IMR-90 (cell line): ENCODE measurements around the gene TAS2R14. TPM values are rescaled to one million over a fixed set of nuclear protein-coding genes. Genes with fewer than 3 reads are reported as not detected.

Source experiments
- ATAC-seq: fragments of 200-7000 bp; cut with Tn5 transposase; 2 replicates; pipeline ENCODE4 v1.9.1; 2020; ENCODE audit warnings: low read depth, mild to moderate bottlenecking, moderate library complexity
- Bru-seq: library from RNA; stranded (reverse); fragments of 400-500 nt; gene quantifications from one replicate; lab custom pipeline; 2021; lab: Mats Ljungman, UMichigan
- BruChase-seq, 2 experiments: library from RNA; stranded (reverse); fragments of 400-500 nt; gene quantifications; one replicate each; lab custom pipeline; 2021; lab: Mats Ljungman, UMichigan
- BruUV-seq: library from RNA; stranded (reverse); fragments of 400-500 nt; replicated peaks from 2 replicates; lab custom pipeline; 2021; lab: Mats Ljungman, UMichigan
- CTCF ChIA-PET: fragments of 300-600 bp; formaldehyde crosslinking; extraction: SDS; loops from one replicate; lab custom pipeline; 2021; ENCODE audit warnings: antibody characterized with exemption; lab: Yijun Ruan, JAX
- POLR2A ChIA-PET: fragments of 300-600 bp; sonication (Branson Sonifier 250); formaldehyde crosslinking; loops from one replicate; lab custom pipeline; 2022; ENCODE audit warnings: antibody characterized with exemption; ENCODE audit not compliant: unreplicated experiment; lab: Charles Lee
- DNase-seq: peaks from one replicate; pipeline ENCODE4 v3.0.0; 2013
- H2AFZ ChIP-seq: replicated peaks from 2 replicates; pipeline ENCODE3; 2013; ENCODE audit warnings: low read length, mild to moderate bottlenecking; ENCODE audit not compliant: poor library complexity
- H2AK5ac ChIP-seq: 2 replicates; pipeline ENCODE4 v1.6.1; 2013; ENCODE audit warnings: low read depth, low read length, inconsistent platforms
- H2AK9ac ChIP-seq: replicated peaks from 2 replicates; pipeline ENCODE3; 2013; ENCODE audit warnings: mild to moderate bottlenecking, low read depth, low read length, moderate library complexity; ENCODE audit not compliant: poor library complexity
- H2BK120ac ChIP-seq: 2 replicates; pipeline ENCODE4 v1.6.1; 2013; ENCODE audit warnings: low read depth, low read length, inconsistent platforms
- H2BK15ac ChIP-seq: 3 replicates; pipeline ENCODE4 v1.6.1; 2013; ENCODE audit warnings: low read depth, low read length, inconsistent platforms
- H2BK20ac ChIP-seq: 2 replicates; pipeline ENCODE4 v1.6.1; 2013; ENCODE audit warnings: low read depth, mild to moderate bottlenecking, inconsistent platforms, low read length, moderate library complexity
- H2BK5ac ChIP-seq: 2 replicates; pipeline ENCODE4 v1.6.1; 2013; ENCODE audit warnings: mild to moderate bottlenecking, low read depth, low read length, inconsistent platforms; ENCODE audit not compliant: poor library complexity, severe bottlenecking
- H3K14ac ChIP-seq: replicated peaks from 2 replicates; pipeline ENCODE4 v1.6.1; 2013; ENCODE audit warnings: low read depth, low read length, inconsistent platforms
- H3K18ac ChIP-seq: 2 replicates; pipeline ENCODE4 v1.6.1; 2013; ENCODE audit warnings: low read depth, low read length, control low read depth
- H3K23ac ChIP-seq: 2 replicates; pipeline ENCODE4 v1.6.1; 2013; ENCODE audit warnings: low read depth, low read length, inconsistent platforms
- H3K27ac ChIP-seq: 2 replicates; pipeline ENCODE4 v1.5.1; 2013; ENCODE audit warnings: mild to moderate bottlenecking, control low read depth, low read length; ENCODE audit not compliant: insufficient read depth
- H3K27me3 ChIP-seq: 2 replicates; pipeline ENCODE4 v1.6.1; 2013; ENCODE audit warnings: low read length; ENCODE audit not compliant: control insufficient read depth, insufficient read depth
- H3K36me3 ChIP-seq: 2 replicates; pipeline ENCODE4 v1.6.1; 2013; ENCODE audit warnings: low read length, mixed read lengths; ENCODE audit not compliant: control insufficient read depth, insufficient read depth
- H3K4ac ChIP-seq: 2 replicates; pipeline ENCODE4 v1.6.1; 2013; ENCODE audit warnings: low read depth, low read length, inconsistent platforms
- H3K4me1 ChIP-seq: 2 replicates; pipeline ENCODE4 v1.6.1; 2013; ENCODE audit warnings: low read length, mixed read lengths; ENCODE audit not compliant: control insufficient read depth, insufficient read depth
- H3K4me2 ChIP-seq: 2 replicates; pipeline ENCODE4 v1.6.1; 2013; ENCODE audit warnings: low read depth, mild to moderate bottlenecking, control low read depth, low read length, moderate library complexity
- H3K4me3 ChIP-seq: 2 replicates; pipeline ENCODE4 v1.5.1; 2013; ENCODE audit warnings: low read depth, mild to moderate bottlenecking, control low read depth, low read length, moderate library complexity; ENCODE audit not compliant: insufficient read depth
- H3K56ac ChIP-seq: 2 replicates; pipeline ENCODE4 v1.6.1; 2013; ENCODE audit warnings: low read length, inconsistent platforms; ENCODE audit not compliant: insufficient read depth; ENCODE audit errors: extremely low read depth
- H3K79me1 ChIP-seq, 2 experiments: 2 replicates each; pipeline ENCODE4 v1.6.1; 2013; ENCODE audit warnings: low read length in 2 of 2, inconsistent platforms in 1 of 2, low read depth in 1 of 2
- H3K9ac ChIP-seq: 2 replicates; pipeline ENCODE4 v1.6.1; 2013; ENCODE audit warnings: low read depth, low read length, control low read depth
- H3K9me1 ChIP-seq: 2 replicates; pipeline ENCODE4 v1.6.1; 2013; ENCODE audit warnings: low read length, inconsistent platforms; ENCODE audit not compliant: insufficient read depth
- H3K9me3 ChIP-seq: 2 replicates; pipeline ENCODE4 v1.6.1; 2013; ENCODE audit warnings: low read length; ENCODE audit not compliant: control insufficient read depth, insufficient read depth
- H4K20me1 ChIP-seq: 2 replicates; pipeline ENCODE4 v1.6.1; 2013; ENCODE audit warnings: low read length, inconsistent platforms; ENCODE audit not compliant: insufficient read depth
- H4K5ac ChIP-seq: 2 replicates; pipeline ENCODE4 v1.6.1; 2013; ENCODE audit warnings: mild to moderate bottlenecking, low read depth, low read length, control low read depth
- H4K8ac ChIP-seq, 2 experiments: 2 replicates each; pipeline ENCODE4 v1.6.1; 2013; ENCODE audit warnings: low read depth in 2 of 2, low read length in 2 of 2, control low read depth in 1 of 2, inconsistent platforms in 1 of 2
- H4K91ac ChIP-seq: 2 replicates; pipeline ENCODE4 v1.6.1; 2013; ENCODE audit warnings: low read depth, low read length, inconsistent platforms; ENCODE audit not compliant: insufficient read depth
- CEBPB ChIP-seq: IDR thresholded peaks from 2 replicates; pipeline ENCODE4 v1.6.1; 2012; ENCODE audit warnings: low read depth, low read length, improper control_type of control experiment
- CHD1 ChIP-seq: IDR thresholded peaks from 2 replicates; pipeline ENCODE4 v1.6.1; 2012; ENCODE audit warnings: low read depth, low read length, improper control_type of control experiment
- MAFK ChIP-seq: IDR thresholded peaks from 2 replicates; pipeline ENCODE4 v1.6.1; 2012; ENCODE audit warnings: low read depth, low read length, improper control_type of control experiment
- MAZ ChIP-seq: IDR thresholded peaks from 2 replicates; pipeline ENCODE4 v1.6.1; 2012; ENCODE audit warnings: low read depth, mild to moderate bottlenecking, low read length, improper control_type of control experiment, moderate library complexity, borderline replicate concordance
- MXI1 ChIP-seq: IDR thresholded peaks from 2 replicates; pipeline ENCODE4 v1.6.1; 2012; ENCODE audit warnings: low read depth, mild to moderate bottlenecking, low read length, moderate library complexity, borderline replicate concordance
- NFE2L2 ChIP-seq: fragments of 150-350 bp; IDR thresholded peaks from 2 replicates; pipeline ENCODE4 v1.6.1; 2016; ENCODE audit warnings: low read depth, mild to moderate bottlenecking, low read length
- POLR2A ChIP-seq: IDR thresholded peaks from 2 replicates; pipeline ENCODE4 v1.6.1; 2012; ENCODE audit warnings: mild to moderate bottlenecking, low read depth, low read length
- RAD21 ChIP-seq: IDR thresholded peaks from 2 replicates; pipeline ENCODE4 v1.6.1; 2012; ENCODE audit warnings: low read length, improper control_type of control experiment
- RCOR1 ChIP-seq: IDR thresholded peaks from 2 replicates; pipeline ENCODE4 v1.6.1; 2012; ENCODE audit warnings: mild to moderate bottlenecking, low read length, improper control_type of control experiment; ENCODE audit not compliant: insufficient replicate concordance
- RFX5 ChIP-seq: IDR thresholded peaks from 2 replicates; pipeline ENCODE4 v1.8.0; 2012; ENCODE audit warnings: low read depth, mild to moderate bottlenecking, low read length, moderate library complexity
- SMC3 ChIP-seq: fragments of 150-350 bp; IDR thresholded peaks from 2 replicates; pipeline ENCODE4 v1.6.1; 2016; ENCODE audit warnings: low read depth, mild to moderate bottlenecking, antibody characterized with exemption, low read length, moderate library complexity
- WGBS, 2 experiments: methylation state at CpG; one replicate each; pipeline versions ENCODE4 v1.1.5 to v1.1.7; 2013; ENCODE audit warnings: missing lambda C conversion rate in 2 of 2; ENCODE audit not compliant: insufficient read length in 1 of 2; ENCODE audit errors: extremely low coverage in 2 of 2; 5-methylcytosine and 5-hydroxymethylcytosine counted together
- dilution Hi-C: fragments of 300-500 bp; cut with HindIII; formaldehyde crosslinking; loops from one replicate; pipeline ENCODE4 v1.14.3; 2018; ENCODE audit warnings: low sequenced_read_pairs; ENCODE audit not compliant: unreplicated experiment
- in situ Hi-C: fragments of 300-500 bp; cut with MboI; formaldehyde crosslinking; loops from 3 replicates; pipeline ENCODE4 v1.14.3; 2019; ENCODE audit warnings: low sequenced_read_pairs, inconsistent platforms, mixed read lengths
- intact Hi-C: fragments of 100-400 bp; cut with micrococcal nuclease; formaldehyde crosslinking; loops from 2 replicates; pipeline ENCODE4 v1.10.0; 2022
- long read RNA-seq: library from polyadenylated mRNA; unstranded; transcript quantifications from one replicate; pipeline ENCODE4 v2.0.0, GENCODE V29; 2021; ENCODE audit not compliant: unreplicated experiment
- polyA plus RNA-seq, 3 experiments: library from polyadenylated mRNA; depleted of rRNA; stranded (reverse); fragments of >200 nt; gene quantifications; 2 replicates each; pipeline ENCODE4 v1.2.3, GENCODE V29; 2012; ENCODE audit warnings: low replicate concordance in 1 of 3
- total RNA-seq: library from RNA; depleted of rRNA; stranded (reverse); fragments of >200 nt; gene quantifications from 2 replicates; pipeline ENCODE4 v1.2.3, GENCODE V29; 2012; rRNA removed
- TF ChIP-seq, protein P1 (sequence below): fragments of 150-350 bp; IDR thresholded peaks from 2 replicates; pipeline ENCODE4 v1.6.1; 2017; ENCODE audit warnings: mild to moderate bottlenecking, antibody characterized with exemption, low read length, low read depth
- TF ChIP-seq, protein P2 (sequence below): fragments of 150-350 bp; IDR thresholded peaks from 2 replicates; pipeline ENCODE4 v1.6.1; 2016; ENCODE audit warnings: low read depth, mild to moderate bottlenecking, low read length, moderate library complexity, borderline replicate concordance

TAS2R14 gene, protein sequence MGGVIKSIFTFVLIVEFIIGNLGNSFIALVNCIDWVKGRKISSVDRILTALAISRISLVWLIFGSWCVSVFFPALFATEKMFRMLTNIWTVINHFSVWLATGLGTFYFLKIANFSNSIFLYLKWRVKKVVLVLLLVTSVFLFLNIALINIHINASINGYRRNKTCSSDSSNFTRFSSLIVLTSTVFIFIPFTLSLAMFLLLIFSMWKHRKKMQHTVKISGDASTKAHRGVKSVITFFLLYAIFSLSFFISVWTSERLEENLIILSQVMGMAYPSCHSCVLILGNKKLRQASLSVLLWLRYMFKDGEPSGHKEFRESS
- total RNA-seq (2.0 and 3.9 TPM in 2 replicates), polyA plus RNA-seq (2012; rRNA removed) (1.1 and 1.6 TPM in 2 replicates), Bru-seq, nascent RNA (percentile 67 among the genes with signal in this experiment), BruChase-seq, experiment 1, labeled RNA remaining after a 6-hour chase (percentile 56 among the genes with signal in this experiment), BruChase-seq, experiment 2, labeled RNA remaining after a 2-hour chase (percentile 85 among the genes with signal in this experiment)
- 0.16 and 0.23 TPM in 2 replicates for polyA plus RNA-seq (2012; cell fraction: cytosol; rRNA removed)
- 0.78 and 7.7 TPM in 2 replicates for polyA plus RNA-seq (2012; cell fraction: nucleus; rRNA removed; ENCODE audit: low replicate concordance)
- long read RNA-seq, partial matches to known transcripts, result 0 of 6 reads
- long read RNA-seq, other reads (novel, unspliced or antisense), result 4 of 6 reads

DNA sequence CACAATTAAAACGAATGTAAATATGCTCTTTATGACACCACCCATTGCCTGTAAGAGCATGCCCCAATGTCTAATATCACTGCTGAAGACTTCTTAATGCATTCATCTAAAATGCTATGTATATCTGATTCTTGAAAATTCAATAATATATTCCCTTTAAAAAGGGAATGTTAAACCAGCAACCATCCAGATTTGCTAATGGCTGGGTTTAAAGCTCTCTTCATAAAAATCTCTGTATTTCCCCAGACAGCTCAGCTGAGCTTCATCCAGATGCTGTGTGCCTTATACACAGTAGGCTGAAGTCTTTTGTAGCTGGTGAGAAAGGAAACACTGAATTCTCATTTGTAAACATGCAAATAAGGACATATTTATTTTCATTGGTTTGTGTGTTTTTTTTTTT, at the start of gene TAS2R14:
TSS of gene TAS2R14 (minus strand) at position 101 of the 400 bp plus-strand sequence. CDS start at position 45, 56 bp downstream.
- CTCF ChIA-PET, result no interaction called here
- no peak within 1 kb of the TSS for H4K5ac ChIP-seq
- TF ChIP-seq RAD21 (no peak), CEBPB (no peak), SMC3 (no peak), MXI1 (no peak), CHD1 (no peak), RCOR1 (no peak), POLR2A (no peak), NFE2L2 (no peak), RFX5 (no peak), MAZ (no peak), MAFK (no peak)
- TF ChIP-seq, protein P1, sequence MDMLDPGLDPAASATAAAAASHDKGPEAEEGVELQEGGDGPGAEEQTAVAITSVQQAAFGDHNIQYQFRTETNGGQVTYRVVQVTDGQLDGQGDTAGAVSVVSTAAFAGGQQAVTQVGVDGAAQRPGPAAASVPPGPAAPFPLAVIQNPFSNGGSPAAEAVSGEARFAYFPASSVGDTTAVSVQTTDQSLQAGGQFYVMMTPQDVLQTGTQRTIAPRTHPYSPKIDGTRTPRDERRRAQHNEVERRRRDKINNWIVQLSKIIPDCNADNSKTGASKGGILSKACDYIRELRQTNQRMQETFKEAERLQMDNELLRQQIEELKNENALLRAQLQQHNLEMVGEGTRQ, result no peak
- TF ChIP-seq, protein P2, sequence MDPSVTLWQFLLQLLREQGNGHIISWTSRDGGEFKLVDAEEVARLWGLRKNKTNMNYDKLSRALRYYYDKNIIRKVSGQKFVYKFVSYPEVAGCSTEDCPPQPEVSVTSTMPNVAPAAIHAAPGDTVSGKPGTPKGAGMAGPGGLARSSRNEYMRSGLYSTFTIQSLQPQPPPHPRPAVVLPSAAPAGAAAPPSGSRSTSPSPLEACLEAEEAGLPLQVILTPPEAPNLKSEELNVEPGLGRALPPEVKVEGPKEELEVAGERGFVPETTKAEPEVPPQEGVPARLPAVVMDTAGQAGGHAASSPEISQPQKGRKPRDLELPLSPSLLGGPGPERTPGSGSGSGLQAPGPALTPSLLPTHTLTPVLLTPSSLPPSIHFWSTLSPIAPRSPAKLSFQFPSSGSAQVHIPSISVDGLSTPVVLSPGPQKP, result no peak

More for the DNA sequence above, at the start of gene TAS2R14:
- DNase-seq (no peak), ATAC-seq (no peak)
- Histone ChIP-seq H3K4me2 (no peak within 1 kb of the TSS), H3K9me3 (no peaks in the 10 kb centered on the region), H2BK15ac (no peak within 1 kb of the TSS), H3K4me3 (no peak within 1 kb of the TSS), H3K27ac (no peak within 1 kb of the TSS), H3K9ac (no peak within 1 kb of the TSS), H3K56ac (no peak within 1 kb of the TSS), H3K18ac (no peak within 1 kb of the TSS), H2BK5ac (no peak within 1 kb of the TSS), H2AK9ac (no peak within 1 kb of the TSS), H3K4ac (no peak within 1 kb of the TSS), H3K23ac (no peak within 1 kb of the TSS), H4K20me1 (no peaks in the 10 kb centered on the region), H4K91ac (no peak within 1 kb of the TSS), H3K79me1 (no peaks in the 10 kb centered on the region; a peak in 1 of 4 replicates), H2AFZ (no peak within 1 kb of the TSS), H3K27me3 (no peaks in the 10 kb centered on the region), H3K9me1 (no peaks in the 10 kb centered on the region; the same call in 1 of the 2 replicates), H4K8ac (no peak within 1 kb of the TSS), H3K36me3 (no peaks in the 10 kb centered on the region), H2BK20ac (no peak within 1 kb of the TSS), H3K14ac (no peak within 1 kb of the TSS), H2AK5ac (no peak within 1 kb of the TSS), H3K4me1 (peaks cover 2% of the 10 kb centered on the region; the same call in 1 of the 2 replicates), H2BK120ac (no peak within 1 kb of the TSS)
- intact Hi-C loops, result no loop called here
- no TSS peak for BruUV-seq
- no CpG with 5 or more reads among the region's 1 CpG for WGBS, 2 experiments
- dilution Hi-C loops, result no loop called here
- in situ Hi-C loops, result no loop called here
- POLR2A ChIA-PET, result no interaction called here
